Measurements from ENCODE around the gene ADPRS. TPM values are rescaled to one million over a fixed set of nuclear protein-coding genes. Genes with fewer than 3 reads are reported as not detected.

The ADPRS gene
- total RNA-seq, 6 experiments from 2014 or later: 24.4 to 30.9 (median 27.0) TPM

- no peaks in the 10 kb centered on the region for H3K4me1 Mint-ChIP-seq (ENCODE audit: low read depth)
- H3K36me3 Mint-ChIP-seq (ENCODE audit: low read depth): no peaks in the 10 kb centered on the region; the same call in 1 of the 2 replicates
- H3K27me3 Mint-ChIP-seq (ENCODE audit: insufficient read depth): no peaks in the 10 kb centered on the region
- no peak overlapping the region for H3K27ac Mint-ChIP-seq
- DNase-seq: no peak
- TF ChIP-seq, protein P1, sequence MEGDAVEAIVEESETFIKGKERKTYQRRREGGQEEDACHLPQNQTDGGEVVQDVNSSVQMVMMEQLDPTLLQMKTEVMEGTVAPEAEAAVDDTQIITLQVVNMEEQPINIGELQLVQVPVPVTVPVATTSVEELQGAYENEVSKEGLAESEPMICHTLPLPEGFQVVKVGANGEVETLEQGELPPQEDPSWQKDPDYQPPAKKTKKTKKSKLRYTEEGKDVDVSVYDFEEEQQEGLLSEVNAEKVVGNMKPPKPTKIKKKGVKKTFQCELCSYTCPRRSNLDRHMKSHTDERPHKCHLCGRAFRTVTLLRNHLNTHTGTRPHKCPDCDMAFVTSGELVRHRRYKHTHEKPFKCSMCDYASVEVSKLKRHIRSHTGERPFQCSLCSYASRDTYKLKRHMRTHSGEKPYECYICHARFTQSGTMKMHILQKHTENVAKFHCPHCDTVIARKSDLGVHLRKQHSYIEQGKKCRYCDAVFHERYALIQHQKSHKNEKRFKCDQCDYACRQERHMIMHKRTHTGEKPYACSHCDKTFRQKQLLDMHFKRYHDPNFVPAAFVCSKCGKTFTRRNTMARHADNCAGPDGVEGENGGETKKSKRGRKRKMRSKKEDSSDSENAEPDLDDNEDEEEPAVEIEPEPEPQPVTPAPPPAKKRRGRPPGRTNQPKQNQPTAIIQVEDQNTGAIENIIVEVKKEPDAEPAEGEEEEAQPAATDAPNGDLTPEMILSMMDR (IDR thresholded peaks at IDR 0.05): no peak
- no peaks in the 10 kb centered on the region for H3K9me3 Mint-ChIP-seq
- no peak overlapping the region for H3K4me3 Mint-ChIP-seq
Observed at GRCh38 chr1:36062315-36062714, 26.4 kb upstream of the ADPRS start.

DNA sequence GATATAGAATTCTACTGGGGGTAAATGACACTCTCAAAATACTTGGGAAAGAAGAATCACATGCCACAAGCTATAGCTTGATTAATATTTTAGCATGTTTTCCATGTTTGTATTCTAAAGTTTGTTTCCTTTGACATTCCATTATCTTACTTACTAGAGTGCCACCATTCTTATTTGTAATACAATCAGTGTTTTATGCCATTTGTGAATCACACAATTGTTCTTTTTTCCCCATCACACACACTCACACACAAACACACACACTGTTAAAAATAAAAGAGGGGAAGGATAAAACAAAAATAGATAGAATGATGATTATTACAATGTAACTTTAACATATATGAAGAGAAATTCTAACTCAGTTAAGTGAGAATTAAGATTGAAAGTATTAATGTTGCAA is 20.8 kb upstream of the ADPRS start:
- Mint-ChIP-seq H3K27me3 (ENCODE audit: insufficient read depth) (no peaks in the 10 kb centered on the region), H3K9me3 (no peaks in the 10 kb centered on the region), H3K36me3 (ENCODE audit: low read depth) (no peaks in the 10 kb centered on the region), H3K4me3 (no peak overlapping the region), H3K4me1 (ENCODE audit: low read depth) (no peaks in the 10 kb centered on the region), H3K27ac (no peak overlapping the region)
- TF ChIP-seq, protein P1 (IDR thresholded peaks at IDR 0.05): no peak
- DNase-seq: no peak

DNA sequence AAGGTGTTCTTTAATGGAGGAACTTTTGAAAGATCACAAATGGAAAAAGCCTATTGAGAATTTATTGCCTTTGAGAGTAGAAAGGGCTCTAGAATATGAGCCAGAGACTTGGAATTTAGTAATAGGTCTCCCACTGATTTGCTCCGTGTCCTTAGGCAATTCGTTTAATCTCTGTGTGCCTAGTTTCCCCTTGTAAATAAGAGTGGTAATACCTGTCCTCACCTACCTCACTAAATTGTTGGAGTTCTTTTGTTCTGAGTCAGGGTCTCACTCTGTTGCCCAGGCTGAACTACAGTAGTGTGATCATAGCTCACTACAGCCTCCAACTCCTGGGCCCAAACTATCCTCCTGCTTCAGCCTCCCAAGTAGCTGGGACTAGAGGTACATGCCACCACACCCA is 19.8 kb upstream of the ADPRS start:
- Mint-ChIP-seq H3K36me3 (ENCODE audit: low read depth) (no peaks in the 10 kb centered on the region), H3K4me3 (no peak overlapping the region), H3K4me1 (ENCODE audit: low read depth) (no peaks in the 10 kb centered on the region), H3K27ac (no peak overlapping the region), H3K27me3 (ENCODE audit: insufficient read depth) (no peaks in the 10 kb centered on the region), H3K9me3 (no peaks in the 10 kb centered on the region)
- no peak for DNase-seq
- TF ChIP-seq, protein P1 (IDR thresholded peaks at IDR 0.05): no peak

GRCh38 chr1:36070349-36070748 is 18.3 kb upstream of the ADPRS start:
- Mint-ChIP-seq H3K36me3 (ENCODE audit: low read depth) (no peaks in the 10 kb centered on the region), H3K27ac (no peak overlapping the region), H3K27me3 (ENCODE audit: insufficient read depth) (peaks cover 3% of the 10 kb centered on the region), H3K4me1 (ENCODE audit: low read depth) (no peaks in the 10 kb centered on the region), H3K9me3 (no peaks in the 10 kb centered on the region), H3K4me3 (no peak overlapping the region)
- TF ChIP-seq, protein P1 (IDR thresholded peaks at IDR 0.05): no peak
- DNase-seq: no peak

DNA sequence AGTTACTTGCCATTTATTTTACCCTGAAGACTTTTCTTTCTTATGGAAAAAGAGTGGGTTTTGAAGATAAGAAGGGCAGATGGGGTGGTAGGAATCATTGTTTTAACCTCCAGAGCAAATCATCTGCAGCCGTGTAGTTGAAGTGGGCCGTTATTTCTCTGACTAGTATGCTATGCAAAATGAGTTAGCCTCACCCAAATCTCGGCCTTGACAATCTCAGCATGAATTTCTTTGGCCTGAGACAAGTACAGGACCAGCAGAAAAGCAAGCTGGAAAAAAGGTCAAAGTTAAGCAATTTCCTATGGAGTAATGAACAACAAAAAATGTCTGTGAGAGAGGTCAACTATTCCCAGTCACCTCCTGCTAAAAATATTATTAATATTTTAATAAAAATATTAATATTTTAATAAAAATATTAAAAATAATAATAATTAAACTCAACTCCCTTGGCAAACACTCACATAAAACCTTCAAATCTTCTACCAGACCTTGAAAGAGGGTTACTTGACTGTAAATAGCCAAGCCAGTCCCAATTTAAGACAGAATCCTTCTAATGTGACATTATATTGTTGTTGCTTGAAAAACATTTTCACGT is 11.6 kb upstream of the ADPRS start:
- no peak for DNase-seq
- Mint-ChIP-seq H3K36me3 (ENCODE audit: low read depth) (no peaks in the 10 kb centered on the region), H3K9me3 (no peaks in the 10 kb centered on the region), H3K4me1 (ENCODE audit: low read depth) (peaks cover 12% of the 10 kb centered on the region), H3K27ac (no peak overlapping the region), H3K4me3 (no peak overlapping the region), H3K27me3 (ENCODE audit: insufficient read depth) (peaks cover 3% of the 10 kb centered on the region)
- TF ChIP-seq, protein P1 (IDR thresholded peaks at IDR 0.05): no peak
